WTC11 (cell line): Measurements from ENCODE around the gene CDH13. TPM values are rescaled to one million over a fixed set of nuclear protein-coding genes. Genes with fewer than 3 reads are reported as not detected.

ENCODE experiments used
- ATAC-seq: fragments of 200-7000 bp; cut with Tn5 transposase; 2 replicates; pipeline ENCODE4 v1.10.0; 2021; ENCODE audit warnings: mild to moderate bottlenecking, moderate library complexity
- CTCF ChIA-PET: fragments of 300-600 bp; sonication (Branson Sonifier 250); formaldehyde crosslinking; loops from one replicate; lab custom pipeline; 2021; ENCODE audit warnings: antibody characterized with exemption; lab: Charles Lee
- POLR2A ChIA-PET: fragments of 350-600 bp; sonication (Branson Sonifier 250); formaldehyde crosslinking; loops from one replicate; lab custom pipeline; 2021; ENCODE audit warnings: antibody characterized with exemption; lab: Charles Lee
- DNase-seq: peaks from one replicate; pipeline ENCODE4 v3.0.0; 2021; ENCODE audit warnings: low spot score
- H3K27ac Mint-ChIP-seq: 2 replicates; pipeline ENCODE4 v1.8.0; 2021; ENCODE audit warnings: mixed read lengths
- H3K27me3 Mint-ChIP-seq: 2 replicates; pipeline ENCODE4 v1.8.0; 2021; ENCODE audit warnings: low read depth, mild to moderate bottlenecking, moderate library complexity, mixed read lengths
- H3K36me3 Mint-ChIP-seq: 2 replicates; pipeline ENCODE4 v1.8.0; 2021; ENCODE audit warnings: mixed read lengths
- H3K4me1 Mint-ChIP-seq: 2 replicates; pipeline ENCODE4 v1.8.0; 2022; ENCODE audit warnings: mixed read lengths
- H3K4me3 Mint-ChIP-seq: 2 replicates; pipeline ENCODE4 v1.8.0; 2021; ENCODE audit warnings: mild to moderate bottlenecking, moderate library complexity, mixed read lengths
- H3K9me3 Mint-ChIP-seq: 2 replicates; pipeline ENCODE4 v1.8.0; 2021; ENCODE audit warnings: mixed read lengths
- CREB1 ChIP-seq: sonication (generic); formaldehyde crosslinking; IDR thresholded peaks from 2 replicates; pipeline ENCODE4 v1.8.0; 2023; ENCODE audit warnings: mild to moderate bottlenecking, missing genetic modification reagents
- CREM ChIP-seq: sonication (generic); formaldehyde crosslinking; IDR thresholded peaks from 2 replicates; pipeline ENCODE4 v1.8.1; 2022; ENCODE audit warnings: mild to moderate bottlenecking, missing genetic modification reagents, moderate library complexity
- ELF4 ChIP-seq: sonication (generic); formaldehyde crosslinking; IDR thresholded peaks from 2 replicates; pipeline ENCODE4 v1.8.1; 2022; ENCODE audit warnings: low read depth, mild to moderate bottlenecking, moderate library complexity, missing genetic modification reagents
- GTF2I ChIP-seq: fragments of 250-450 bp; sonication (Bioruptor Pico); conservative IDR thresholded peaks from 2 replicates; pipeline ENCODE4 v1.4.0; 2021; ENCODE audit warnings: mild to moderate bottlenecking
- JUN ChIP-seq: sonication (generic); formaldehyde crosslinking; IDR thresholded peaks from 2 replicates; pipeline ENCODE4 v1.8.0; 2023; ENCODE audit warnings: mild to moderate bottlenecking, missing genetic modification reagents
- KAT7 ChIP-seq: sonication (generic); formaldehyde crosslinking; IDR thresholded peaks from 2 replicates; pipeline ENCODE4 v1.8.1; 2023; ENCODE audit warnings: missing genetic modification reagents, mild to moderate bottlenecking, borderline replicate concordance
- SP1 ChIP-seq: sonication (generic); formaldehyde crosslinking; conservative IDR thresholded peaks from 2 replicates; pipeline ENCODE4 v1.8.1; 2022; ENCODE audit warnings: missing genetic modification reagents
- TCF7 ChIP-seq: sonication (generic); formaldehyde crosslinking; IDR thresholded peaks from 2 replicates; pipeline ENCODE4 v1.8.0; 2022; ENCODE audit warnings: mild to moderate bottlenecking, low read depth, missing genetic modification reagents, moderate library complexity
- ZBTB21 ChIP-seq: sonication (generic); formaldehyde crosslinking; IDR thresholded peaks from 2 replicates; pipeline ENCODE4 v1.8.1; 2023; ENCODE audit warnings: mild to moderate bottlenecking, missing genetic modification reagents, borderline replicate concordance
- ZNF121 ChIP-seq: sonication (generic); formaldehyde crosslinking; IDR thresholded peaks from 2 replicates; pipeline ENCODE4 v1.8.0; 2023; ENCODE audit warnings: missing genetic modification reagents
- ZNF317 ChIP-seq: sonication (generic); formaldehyde crosslinking; IDR thresholded peaks from 2 replicates; pipeline ENCODE4 v1.8.1; 2023; ENCODE audit warnings: low read depth, mild to moderate bottlenecking, moderate library complexity, missing genetic modification reagents, borderline replicate concordance
- total RNA-seq: library from RNA; stranded (reverse); gene quantifications from 3 replicates; pipeline ENCODE4 v1.2.3, GENCODE V29; 2021
- TF ChIP-seq, protein P1 (sequence below): sonication (generic); formaldehyde crosslinking; IDR thresholded peaks from 2 replicates; pipeline ENCODE4 v1.8.0; 2023; ENCODE audit warnings: mild to moderate bottlenecking, missing genetic modification reagents
- TF ChIP-seq, protein P2 (sequence below): sonication (generic); formaldehyde crosslinking; IDR thresholded peaks from 2 replicates; pipeline ENCODE4 v1.8.1; 2023; ENCODE audit warnings: mild to moderate bottlenecking, missing genetic modification reagents, moderate library complexity
- TF ChIP-seq, protein P3 (sequence below): sonication (generic); formaldehyde crosslinking; IDR thresholded peaks from 2 replicates; pipeline ENCODE4 v1.8.0; 2022; ENCODE audit warnings: missing genetic modification reagents
- TF ChIP-seq, protein P4 (sequence below): sonication (generic); formaldehyde crosslinking; IDR thresholded peaks from 2 replicates; pipeline ENCODE4 v1.8.1; 2023; ENCODE audit warnings: mild to moderate bottlenecking, missing genetic modification reagents
- TF ChIP-seq, protein P5 (sequence below): sonication (generic); formaldehyde crosslinking; IDR thresholded peaks from 2 replicates; pipeline ENCODE4 v1.8.0; 2023; ENCODE audit warnings: missing genetic modification reagents
- TF ChIP-seq, protein P6 (sequence below): sonication (generic); formaldehyde crosslinking; IDR thresholded peaks from 2 replicates; pipeline ENCODE4 v1.8.0; 2022; ENCODE audit warnings: mild to moderate bottlenecking, missing genetic modification reagents
- TF ChIP-seq, protein P7 (sequence below): sonication (generic); formaldehyde crosslinking; IDR thresholded peaks from 2 replicates; pipeline ENCODE4 v1.8.0; 2022; ENCODE audit warnings: mild to moderate bottlenecking, missing genetic modification reagents
- TF ChIP-seq, protein P8 (sequence below): sonication (generic); formaldehyde crosslinking; IDR thresholded peaks from 2 replicates; pipeline ENCODE4 v1.8.1; 2023; ENCODE audit warnings: mild to moderate bottlenecking, missing genetic modification reagents
- TF ChIP-seq, protein P9 (sequence below): sonication (generic); formaldehyde crosslinking; IDR thresholded peaks from 2 replicates; pipeline ENCODE4 v1.8.0; 2022; ENCODE audit warnings: mild to moderate bottlenecking, missing genetic modification reagents
- TF ChIP-seq, protein P10 (sequence below): fragments of 250-450 bp; sonication (Bioruptor Pico); IDR thresholded peaks from 2 replicates; pipeline ENCODE4 v1.9.0; 2021; ENCODE audit warnings: mild to moderate bottlenecking

Gene CDH13
- total RNA-seq, 1 experiment from 2014 or later, result 0.81 TPM

DNA sequence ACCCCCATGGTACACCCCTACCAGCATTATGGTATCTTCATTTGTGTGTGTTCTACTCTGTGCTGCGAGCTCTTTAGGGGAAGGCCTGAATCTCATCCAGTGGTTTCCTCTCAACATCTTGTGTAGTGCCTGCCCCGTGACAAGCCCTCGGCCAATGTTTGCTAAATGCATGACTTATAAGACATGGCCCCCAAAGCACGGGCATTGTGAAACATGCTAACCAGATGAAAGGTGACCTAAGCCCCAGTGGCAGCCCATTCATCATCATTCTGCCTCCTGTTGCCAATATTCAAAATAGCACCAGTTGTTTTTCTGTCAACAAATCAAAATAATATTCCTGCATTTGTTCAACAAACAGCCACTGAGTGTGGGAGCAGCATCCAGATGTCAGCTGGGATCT lies 1072.2 kb downstream of the CDH13 start:
- H3K27me3 Mint-ChIP-seq, result peaks cover 3% of the 10 kb centered on the region
- H3K9me3 Mint-ChIP-seq, result no peaks in the 10 kb centered on the region
- CTCF ChIA-PET, result no interaction called here
- TF ChIP-seq, protein P1, sequence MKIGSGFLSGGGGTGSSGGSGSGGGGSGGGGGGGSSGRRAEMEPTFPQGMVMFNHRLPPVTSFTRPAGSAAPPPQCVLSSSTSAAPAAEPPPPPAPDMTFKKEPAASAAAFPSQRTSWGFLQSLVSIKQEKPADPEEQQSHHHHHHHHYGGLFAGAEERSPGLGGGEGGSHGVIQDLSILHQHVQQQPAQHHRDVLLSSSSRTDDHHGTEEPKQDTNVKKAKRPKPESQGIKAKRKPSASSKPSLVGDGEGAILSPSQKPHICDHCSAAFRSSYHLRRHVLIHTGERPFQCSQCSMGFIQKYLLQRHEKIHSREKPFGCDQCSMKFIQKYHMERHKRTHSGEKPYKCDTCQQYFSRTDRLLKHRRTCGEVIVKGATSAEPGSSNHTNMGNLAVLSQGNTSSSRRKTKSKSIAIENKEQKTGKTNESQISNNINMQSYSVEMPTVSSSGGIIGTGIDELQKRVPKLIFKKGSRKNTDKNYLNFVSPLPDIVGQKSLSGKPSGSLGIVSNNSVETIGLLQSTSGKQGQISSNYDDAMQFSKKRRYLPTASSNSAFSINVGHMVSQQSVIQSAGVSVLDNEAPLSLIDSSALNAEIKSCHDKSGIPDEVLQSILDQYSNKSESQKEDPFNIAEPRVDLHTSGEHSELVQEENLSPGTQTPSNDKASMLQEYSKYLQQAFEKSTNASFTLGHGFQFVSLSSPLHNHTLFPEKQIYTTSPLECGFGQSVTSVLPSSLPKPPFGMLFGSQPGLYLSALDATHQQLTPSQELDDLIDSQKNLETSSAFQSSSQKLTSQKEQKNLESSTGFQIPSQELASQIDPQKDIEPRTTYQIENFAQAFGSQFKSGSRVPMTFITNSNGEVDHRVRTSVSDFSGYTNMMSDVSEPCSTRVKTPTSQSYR (CRISPR knock-in tag), result no peak
- TF ChIP-seq, protein P2, sequence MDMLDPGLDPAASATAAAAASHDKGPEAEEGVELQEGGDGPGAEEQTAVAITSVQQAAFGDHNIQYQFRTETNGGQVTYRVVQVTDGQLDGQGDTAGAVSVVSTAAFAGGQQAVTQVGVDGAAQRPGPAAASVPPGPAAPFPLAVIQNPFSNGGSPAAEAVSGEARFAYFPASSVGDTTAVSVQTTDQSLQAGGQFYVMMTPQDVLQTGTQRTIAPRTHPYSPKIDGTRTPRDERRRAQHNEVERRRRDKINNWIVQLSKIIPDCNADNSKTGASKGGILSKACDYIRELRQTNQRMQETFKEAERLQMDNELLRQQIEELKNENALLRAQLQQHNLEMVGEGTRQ, result no peak
- TF ChIP-seq SP1 (CRISPR knock-in tag), result no peak
- TF ChIP-seq, protein P3, sequence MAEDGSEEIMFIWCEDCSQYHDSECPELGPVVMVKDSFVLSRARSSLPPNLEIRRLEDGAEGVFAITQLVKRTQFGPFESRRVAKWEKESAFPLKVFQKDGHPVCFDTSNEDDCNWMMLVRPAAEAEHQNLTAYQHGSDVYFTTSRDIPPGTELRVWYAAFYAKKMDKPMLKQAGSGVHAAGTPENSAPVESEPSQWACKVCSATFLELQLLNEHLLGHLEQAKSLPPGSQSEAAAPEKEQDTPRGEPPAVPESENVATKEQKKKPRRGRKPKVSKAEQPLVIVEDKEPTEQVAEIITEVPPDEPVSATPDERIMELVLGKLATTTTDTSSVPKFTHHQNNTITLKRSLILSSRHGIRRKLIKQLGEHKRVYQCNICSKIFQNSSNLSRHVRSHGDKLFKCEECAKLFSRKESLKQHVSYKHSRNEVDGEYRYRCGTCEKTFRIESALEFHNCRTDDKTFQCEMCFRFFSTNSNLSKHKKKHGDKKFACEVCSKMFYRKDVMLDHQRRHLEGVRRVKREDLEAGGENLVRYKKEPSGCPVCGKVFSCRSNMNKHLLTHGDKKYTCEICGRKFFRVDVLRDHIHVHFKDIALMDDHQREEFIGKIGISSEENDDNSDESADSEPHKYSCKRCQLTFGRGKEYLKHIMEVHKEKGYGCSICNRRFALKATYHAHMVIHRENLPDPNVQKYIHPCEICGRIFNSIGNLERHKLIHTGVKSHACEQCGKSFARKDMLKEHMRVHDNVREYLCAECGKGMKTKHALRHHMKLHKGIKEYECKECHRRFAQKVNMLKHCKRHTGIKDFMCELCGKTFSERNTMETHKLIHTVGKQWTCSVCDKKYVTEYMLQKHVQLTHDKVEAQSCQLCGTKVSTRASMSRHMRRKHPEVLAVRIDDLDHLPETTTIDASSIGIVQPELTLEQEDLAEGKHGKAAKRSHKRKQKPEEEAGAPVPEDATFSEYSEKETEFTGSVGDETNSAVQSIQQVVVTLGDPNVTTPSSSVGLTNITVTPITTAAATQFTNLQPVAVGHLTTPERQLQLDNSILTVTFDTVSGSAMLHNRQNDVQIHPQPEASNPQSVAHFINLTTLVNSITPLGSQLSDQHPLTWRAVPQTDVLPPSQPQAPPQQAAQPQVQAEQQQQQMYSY, result no peak
- no peak for TF ChIP-seq ZNF317
- TF ChIP-seq, protein P4, sequence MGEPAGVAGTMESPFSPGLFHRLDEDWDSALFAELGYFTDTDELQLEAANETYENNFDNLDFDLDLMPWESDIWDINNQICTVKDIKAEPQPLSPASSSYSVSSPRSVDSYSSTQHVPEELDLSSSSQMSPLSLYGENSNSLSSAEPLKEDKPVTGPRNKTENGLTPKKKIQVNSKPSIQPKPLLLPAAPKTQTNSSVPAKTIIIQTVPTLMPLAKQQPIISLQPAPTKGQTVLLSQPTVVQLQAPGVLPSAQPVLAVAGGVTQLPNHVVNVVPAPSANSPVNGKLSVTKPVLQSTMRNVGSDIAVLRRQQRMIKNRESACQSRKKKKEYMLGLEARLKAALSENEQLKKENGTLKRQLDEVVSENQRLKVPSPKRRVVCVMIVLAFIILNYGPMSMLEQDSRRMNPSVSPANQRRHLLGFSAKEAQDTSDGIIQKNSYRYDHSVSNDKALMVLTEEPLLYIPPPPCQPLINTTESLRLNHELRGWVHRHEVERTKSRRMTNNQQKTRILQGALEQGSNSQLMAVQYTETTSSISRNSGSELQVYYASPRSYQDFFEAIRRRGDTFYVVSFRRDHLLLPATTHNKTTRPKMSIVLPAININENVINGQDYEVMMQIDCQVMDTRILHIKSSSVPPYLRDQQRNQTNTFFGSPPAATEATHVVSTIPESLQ (CRISPR knock-in tag), result no peak
- TF ChIP-seq, protein P5, sequence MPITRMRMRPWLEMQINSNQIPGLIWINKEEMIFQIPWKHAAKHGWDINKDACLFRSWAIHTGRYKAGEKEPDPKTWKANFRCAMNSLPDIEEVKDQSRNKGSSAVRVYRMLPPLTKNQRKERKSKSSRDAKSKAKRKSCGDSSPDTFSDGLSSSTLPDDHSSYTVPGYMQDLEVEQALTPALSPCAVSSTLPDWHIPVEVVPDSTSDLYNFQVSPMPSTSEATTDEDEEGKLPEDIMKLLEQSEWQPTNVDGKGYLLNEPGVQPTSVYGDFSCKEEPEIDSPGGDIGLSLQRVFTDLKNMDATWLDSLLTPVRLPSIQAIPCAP, result no peak
- no peak for TF ChIP-seq TCF7 (CRISPR knock-in tag)
- no peak for TF ChIP-seq KAT7 (CRISPR knock-in tag)
- TF ChIP-seq ZNF121 (CRISPR knock-in tag), result no peak
- TF ChIP-seq ZBTB21, result no peak
- no peak for TF ChIP-seq GTF2I (CRISPR knock-in tag)
- TF ChIP-seq, protein P6, sequence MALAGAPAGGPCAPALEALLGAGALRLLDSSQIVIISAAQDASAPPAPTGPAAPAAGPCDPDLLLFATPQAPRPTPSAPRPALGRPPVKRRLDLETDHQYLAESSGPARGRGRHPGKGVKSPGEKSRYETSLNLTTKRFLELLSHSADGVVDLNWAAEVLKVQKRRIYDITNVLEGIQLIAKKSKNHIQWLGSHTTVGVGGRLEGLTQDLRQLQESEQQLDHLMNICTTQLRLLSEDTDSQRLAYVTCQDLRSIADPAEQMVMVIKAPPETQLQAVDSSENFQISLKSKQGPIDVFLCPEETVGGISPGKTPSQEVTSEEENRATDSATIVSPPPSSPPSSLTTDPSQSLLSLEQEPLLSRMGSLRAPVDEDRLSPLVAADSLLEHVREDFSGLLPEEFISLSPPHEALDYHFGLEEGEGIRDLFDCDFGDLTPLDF (CRISPR knock-in tag), result no peak
- TF ChIP-seq, protein P7, sequence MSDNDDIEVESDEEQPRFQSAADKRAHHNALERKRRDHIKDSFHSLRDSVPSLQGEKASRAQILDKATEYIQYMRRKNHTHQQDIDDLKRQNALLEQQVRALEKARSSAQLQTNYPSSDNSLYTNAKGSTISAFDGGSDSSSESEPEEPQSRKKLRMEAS (CRISPR knock-in tag), result no peak
- TF ChIP-seq, all 79 proteins: peak for 0
- H3K4me3 Mint-ChIP-seq, result no peak overlapping the region
- H3K4me1 Mint-ChIP-seq, result no peaks in the 10 kb centered on the region
- no peak overlapping the region for H3K27ac Mint-ChIP-seq
- POLR2A ChIA-PET, result no interaction called here
- ATAC-seq, result no peak
- DNase-seq, result no peak
- no peaks in the 10 kb centered on the region for H3K36me3 Mint-ChIP-seq

DNA sequence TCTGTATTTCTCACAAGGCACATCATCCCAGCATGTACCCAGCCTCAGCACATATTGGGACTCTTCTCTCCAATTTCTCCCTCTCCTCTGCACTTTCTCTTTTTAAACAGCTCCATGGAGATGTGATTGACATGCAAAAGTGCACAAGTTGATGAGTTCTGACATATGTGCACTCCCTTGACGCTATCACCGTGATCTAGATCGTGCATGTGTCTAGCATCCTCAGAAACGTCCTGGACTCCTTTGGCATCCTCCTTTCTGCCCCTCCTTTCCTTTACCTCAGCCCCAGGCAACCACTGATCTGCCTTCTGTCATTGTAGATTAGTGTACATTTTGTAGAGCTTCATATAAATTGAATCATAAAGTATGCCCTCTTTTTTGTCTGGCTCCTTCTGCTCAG lies 1073.0 kb downstream of the CDH13 start:
- no peak for DNase-seq
- no peak for ATAC-seq
- Mint-ChIP-seq H3K4me3 (no peak overlapping the region), H3K4me1 (no peaks in the 10 kb centered on the region), H3K27ac (no peak overlapping the region), H3K27me3 (peaks cover 3% of the 10 kb centered on the region), H3K9me3 (no peaks in the 10 kb centered on the region), H3K36me3 (no peaks in the 10 kb centered on the region)
- ChIA-PET CTCF (no interaction called here), POLR2A (no interaction called here)
- TF ChIP-seq GTF2I (CRISPR knock-in tag) (no peak), JUN (CRISPR knock-in tag) (no peak), ELF4 (CRISPR knock-in tag) (no peak), CREB1 (CRISPR knock-in tag) (no peak), CREM (CRISPR knock-in tag) (no peak)
- TF ChIP-seq, protein P8, sequence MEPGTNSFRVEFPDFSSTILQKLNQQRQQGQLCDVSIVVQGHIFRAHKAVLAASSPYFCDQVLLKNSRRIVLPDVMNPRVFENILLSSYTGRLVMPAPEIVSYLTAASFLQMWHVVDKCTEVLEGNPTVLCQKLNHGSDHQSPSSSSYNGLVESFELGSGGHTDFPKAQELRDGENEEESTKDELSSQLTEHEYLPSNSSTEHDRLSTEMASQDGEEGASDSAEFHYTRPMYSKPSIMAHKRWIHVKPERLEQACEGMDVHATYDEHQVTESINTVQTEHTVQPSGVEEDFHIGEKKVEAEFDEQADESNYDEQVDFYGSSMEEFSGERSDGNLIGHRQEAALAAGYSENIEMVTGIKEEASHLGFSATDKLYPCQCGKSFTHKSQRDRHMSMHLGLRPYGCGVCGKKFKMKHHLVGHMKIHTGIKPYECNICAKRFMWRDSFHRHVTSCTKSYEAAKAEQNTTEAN, result no peak
- TF ChIP-seq, protein P9, sequence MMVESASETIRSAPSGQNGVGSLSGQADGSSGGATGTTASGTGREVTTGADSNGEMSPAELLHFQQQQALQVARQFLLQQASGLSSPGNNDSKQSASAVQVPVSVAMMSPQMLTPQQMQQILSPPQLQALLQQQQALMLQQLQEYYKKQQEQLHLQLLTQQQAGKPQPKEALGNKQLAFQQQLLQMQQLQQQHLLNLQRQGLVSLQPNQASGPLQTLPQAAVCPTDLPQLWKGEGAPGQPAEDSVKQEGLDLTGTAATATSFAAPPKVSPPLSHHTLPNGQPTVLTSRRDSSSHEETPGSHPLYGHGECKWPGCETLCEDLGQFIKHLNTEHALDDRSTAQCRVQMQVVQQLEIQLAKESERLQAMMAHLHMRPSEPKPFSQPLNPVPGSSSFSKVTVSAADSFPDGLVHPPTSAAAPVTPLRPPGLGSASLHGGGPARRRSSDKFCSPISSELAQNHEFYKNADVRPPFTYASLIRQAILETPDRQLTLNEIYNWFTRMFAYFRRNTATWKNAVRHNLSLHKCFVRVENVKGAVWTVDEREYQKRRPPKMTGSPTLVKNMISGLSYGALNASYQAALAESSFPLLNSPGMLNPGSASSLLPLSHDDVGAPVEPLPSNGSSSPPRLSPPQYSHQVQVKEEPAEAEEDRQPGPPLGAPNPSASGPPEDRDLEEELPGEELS (CRISPR knock-in tag), result no peak
- TF ChIP-seq, protein P10, sequence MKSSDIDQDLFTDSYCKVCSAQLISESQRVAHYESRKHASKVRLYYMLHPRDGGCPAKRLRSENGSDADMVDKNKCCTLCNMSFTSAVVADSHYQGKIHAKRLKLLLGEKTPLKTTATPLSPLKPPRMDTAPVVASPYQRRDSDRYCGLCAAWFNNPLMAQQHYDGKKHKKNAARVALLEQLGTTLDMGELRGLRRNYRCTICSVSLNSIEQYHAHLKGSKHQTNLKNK, result no peak
